Left ventricle myocardium inferior (tissue), 1 donor: ENCODE results near the gene COQ3. TPM values are rescaled to one million over a fixed set of nuclear protein-coding genes. Genes with fewer than 3 reads are reported as not detected.

Source experiments
- DNase-seq: peaks from one replicate; pipeline ENCODE4 v3.0.0-alpha.2; 2020
- H3K27ac ChIP-seq: fragments of 200-600 bp; replicated peaks from 2 replicates; pipeline ENCODE4 v1.8.0; 2021
- H3K27me3 ChIP-seq: fragments of 200-600 bp; 2 replicates; pipeline ENCODE4 v1.8.0; 2021; ENCODE audit warnings: low read depth
- H3K36me3 ChIP-seq: fragments of 200-600 bp; 2 replicates; pipeline ENCODE4 v1.8.0; 2021
- H3K4me1 ChIP-seq: fragments of 200-600 bp; 2 replicates; pipeline ENCODE4 v1.8.0; 2021
- H3K4me3 ChIP-seq: fragments of 200-600 bp; 2 replicates; pipeline ENCODE4 v1.8.0; 2021; ENCODE audit warnings: mild to moderate bottlenecking, moderate library complexity
- H3K9me3 ChIP-seq: fragments of 200-600 bp; replicated peaks from 2 replicates; pipeline ENCODE4 v1.8.0; 2021
- CTCF ChIP-seq: fragments of 200-600 bp; IDR thresholded peaks from 2 replicates; pipeline ENCODE4 v1.8.0; 2021; ENCODE audit warnings: antibody characterized with exemption, mild to moderate bottlenecking, borderline replicate concordance
- intact Hi-C: fragments of 100-400 bp; cut with micrococcal nuclease; formaldehyde crosslinking; loops from one replicate; pipeline ENCODE4 v1.11.0; 2022
- total RNA-seq: library from RNA; stranded (reverse); fragmentation: NEBNext Ultra II Directional; extraction: Animal tissue kit (Norgen Biotek cat#: 25700); gene quantifications from one replicate; pipeline ENCODE4 v1.2.1, GENCODE V29; 2021
- donor health status: DM: no; HTN: yes; CAD: no; lungs with severe emphysema.

COQ3 gene
- total RNA-seq, 1 donor from 2014 or later, result 36.2 TPM

- no peak overlapping the region for H3K4me3 ChIP-seq
- H3K4me1 ChIP-seq, result no peaks in the 10 kb centered on the region
- H3K27ac ChIP-seq, result no peak overlapping the region
- intact Hi-C loops, result no loop called here
- no peak for DNase-seq
- H3K9me3 ChIP-seq, result no peaks in the 10 kb centered on the region
- peaks cover 33% of the 10 kb centered on the region for H3K27me3 ChIP-seq
- no peaks in the 10 kb centered on the region for H3K36me3 ChIP-seq
- TF ChIP-seq CTCF, result peak; percentile 73
These were observed 63.8 kb downstream of the COQ3 start for GRCh38 chr6:99330159-99330558.

GRCh38 chr6:99324996-99325395 is 69.0 kb downstream of the COQ3 start:
- Histone ChIP-seq H3K27ac (no peak overlapping the region), H3K36me3 (no peaks in the 10 kb centered on the region), H3K9me3 (no peaks in the 10 kb centered on the region), H3K4me3 (no peak overlapping the region), H3K27me3 (peaks cover 63% of the 10 kb centered on the region), H3K4me1 (no peaks in the 10 kb centered on the region)
- no peak for TF ChIP-seq CTCF
- intact Hi-C loops, result no loop called here
- no peak for DNase-seq

Other genes with a start within 250 kb of the COQ3 start
- 0.49 TPM for gene FAXC, start 44.5 kb downstream of the COQ3 start, total RNA-seq
- 52.0 TPM for gene PNISR, start 31.1 kb upstream of the COQ3 start, total RNA-seq
- 13.4 TPM for gene USP45, start 121.2 kb upstream of the COQ3 start, total RNA-seq
- gene CCNC, start 174.5 kb upstream of the COQ3 start, total RNA-seq, result 15.1 TPM
- gene PRDM13, start 212.6 kb upstream of the COQ3 start, total RNA-seq, result not detected